SH-SY5Y (cell line): Measurements from ENCODE around the gene UBQLNL.

ENCODE experiments used
- GATA2 ChIP-seq: IDR thresholded peaks from 2 replicates; pipeline ENCODE4 v1.6.1; 2011; ENCODE audit warnings: mild to moderate bottlenecking, low read depth, low read length
- GATA3 ChIP-seq: IDR thresholded peaks from 2 replicates; pipeline ENCODE4 v1.6.1; 2011; ENCODE audit warnings: low read depth, mild to moderate bottlenecking, low read length, moderate library complexity

DNA sequence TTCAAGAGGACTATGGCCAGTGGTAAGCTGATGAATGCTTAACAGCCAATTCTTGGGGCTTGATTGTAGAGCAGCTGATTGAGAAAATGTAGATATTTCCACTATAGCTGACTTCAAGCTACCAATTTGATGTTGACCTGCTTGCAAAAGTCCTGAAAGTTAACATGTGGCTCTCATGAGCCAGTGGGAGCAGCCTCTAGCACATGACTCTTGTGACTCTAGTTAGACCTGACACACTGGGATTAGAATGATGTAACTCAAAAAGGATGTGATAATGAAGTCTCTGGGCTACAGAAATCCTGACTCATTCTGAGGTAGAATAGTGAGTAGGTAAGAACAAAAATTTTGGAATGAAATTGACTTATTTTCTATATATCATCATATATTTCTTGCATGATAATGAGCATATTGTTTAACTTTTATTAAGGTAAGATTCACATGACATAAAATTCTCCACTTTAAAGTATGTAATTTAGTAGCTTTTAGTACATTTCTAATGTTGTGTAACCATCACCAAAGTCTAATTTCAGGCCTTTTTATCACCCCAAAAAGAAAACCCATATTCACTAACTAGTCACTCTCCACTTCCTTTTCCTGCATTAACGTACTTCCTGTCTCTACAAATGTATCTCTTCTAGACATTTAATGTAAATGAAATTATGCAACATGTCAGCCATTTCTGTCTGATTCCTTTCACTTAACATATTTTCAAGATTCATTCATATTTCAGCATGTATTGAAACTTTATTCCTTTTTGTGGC lies 47.9 kb upstream of the UBQLNL start:
- TF ChIP-seq GATA3, result no peak
- no peak for TF ChIP-seq GATA2
